ENCODE results near the gene FAM83C.

DNA sequence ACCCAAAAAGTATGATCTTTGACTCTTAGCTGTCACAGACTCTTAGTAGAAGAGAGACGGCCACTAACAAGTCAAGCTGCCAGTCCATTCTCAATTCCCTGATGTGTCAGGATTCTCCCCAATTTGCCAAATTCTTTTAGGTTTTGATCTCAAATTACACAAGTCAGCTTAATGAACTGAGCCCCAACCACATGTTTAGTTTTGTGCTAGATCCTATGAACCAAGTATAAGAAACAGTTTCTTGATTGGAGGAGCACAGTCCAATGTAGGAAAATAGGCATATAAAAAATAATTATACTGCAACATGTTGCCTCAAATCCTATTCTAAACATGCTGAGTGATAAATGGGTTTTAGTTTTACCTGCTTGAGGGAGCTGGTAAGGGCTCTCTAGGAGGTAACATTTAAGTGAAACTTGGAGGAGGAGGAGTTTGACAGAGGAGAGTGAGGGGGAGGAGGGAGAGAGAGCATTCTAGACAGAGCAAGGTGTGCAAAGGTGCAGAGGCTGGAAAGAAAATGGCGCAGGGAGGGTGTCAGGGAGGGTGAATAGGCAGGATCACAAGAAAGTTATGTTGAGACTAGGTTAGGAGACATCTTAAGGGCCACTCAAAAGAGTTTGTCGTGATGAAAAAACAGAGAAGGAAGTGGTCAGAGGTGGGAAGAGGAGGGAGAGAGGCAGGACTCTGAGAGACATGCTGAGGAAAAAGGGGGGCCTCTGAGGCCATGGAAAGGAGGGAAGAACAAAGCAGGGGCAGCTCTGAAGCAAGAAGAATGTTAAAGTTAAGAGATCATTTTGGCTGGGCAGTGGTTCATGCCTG lies 22.8 kb upstream of the FAM83C start:
- TF ChIP-seq TAF1 (IDR thresholded peaks at IDR 0.05; ENCODE audit: borderline replicate concordance, low read depth, low read length) (no peak), POLR2AphosphoS5 (IDR thresholded peaks at IDR 0.05; ENCODE audit: low read depth, low read length) (no peak)

Measured in GM12892 (cell line).